ENCODE results near the gene TNFRSF1A. TPM values are rescaled to one million over a fixed set of nuclear protein-coding genes. Genes with fewer than 3 reads are reported as not detected.
A peak's percentile ranks its signal among the peaks of the same experiment; 100 is the strongest.

TNFRSF1A gene
- total RNA-seq, 1 donor from 2014 or later, result 127 TPM

DNA sequence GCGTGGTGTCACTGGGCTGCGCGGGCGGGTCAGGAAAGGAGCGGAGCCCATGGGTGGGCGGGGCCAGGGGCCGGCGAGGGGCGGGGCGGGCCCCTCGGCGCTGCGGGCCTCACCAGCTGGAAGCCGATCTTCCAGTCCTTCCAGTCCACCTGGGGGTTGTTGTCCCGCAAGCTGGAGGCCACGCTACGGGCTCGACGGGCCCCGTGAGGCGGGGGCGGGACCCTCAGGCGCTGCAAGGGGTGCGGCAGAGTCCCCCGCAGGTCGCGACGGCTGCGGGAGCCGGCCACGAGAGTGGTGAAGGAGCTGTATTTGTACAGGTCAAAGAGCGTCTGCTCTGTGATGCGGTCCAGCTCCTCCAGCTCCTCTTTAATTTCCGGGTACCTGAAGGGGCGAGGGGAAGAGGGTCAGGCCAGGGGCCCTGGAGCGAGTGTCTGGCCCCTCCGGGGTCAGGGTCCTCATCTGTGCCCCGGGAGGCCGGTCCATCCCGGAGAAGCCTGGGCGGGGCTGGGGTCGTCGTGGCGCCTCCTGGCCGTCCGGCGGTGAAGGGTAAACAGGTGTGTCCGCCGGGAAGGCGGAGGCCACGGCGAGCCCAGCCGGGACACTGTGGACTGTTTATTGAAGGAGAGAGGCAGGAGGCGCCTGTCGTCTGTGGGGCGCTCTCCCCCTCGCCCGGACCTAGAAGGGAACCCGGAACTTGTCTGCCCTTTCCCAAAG, 21.6 kb upstream of the TNFRSF1A start:
- no peak overlapping the region for H3K27ac Mint-ChIP-seq (ENCODE audit: unreplicated experiment)
- H3K27me3 Mint-ChIP-seq (ENCODE audit: low read depth), result no peaks in the 10 kb centered on the region
- TF ChIP-seq, protein P1, sequence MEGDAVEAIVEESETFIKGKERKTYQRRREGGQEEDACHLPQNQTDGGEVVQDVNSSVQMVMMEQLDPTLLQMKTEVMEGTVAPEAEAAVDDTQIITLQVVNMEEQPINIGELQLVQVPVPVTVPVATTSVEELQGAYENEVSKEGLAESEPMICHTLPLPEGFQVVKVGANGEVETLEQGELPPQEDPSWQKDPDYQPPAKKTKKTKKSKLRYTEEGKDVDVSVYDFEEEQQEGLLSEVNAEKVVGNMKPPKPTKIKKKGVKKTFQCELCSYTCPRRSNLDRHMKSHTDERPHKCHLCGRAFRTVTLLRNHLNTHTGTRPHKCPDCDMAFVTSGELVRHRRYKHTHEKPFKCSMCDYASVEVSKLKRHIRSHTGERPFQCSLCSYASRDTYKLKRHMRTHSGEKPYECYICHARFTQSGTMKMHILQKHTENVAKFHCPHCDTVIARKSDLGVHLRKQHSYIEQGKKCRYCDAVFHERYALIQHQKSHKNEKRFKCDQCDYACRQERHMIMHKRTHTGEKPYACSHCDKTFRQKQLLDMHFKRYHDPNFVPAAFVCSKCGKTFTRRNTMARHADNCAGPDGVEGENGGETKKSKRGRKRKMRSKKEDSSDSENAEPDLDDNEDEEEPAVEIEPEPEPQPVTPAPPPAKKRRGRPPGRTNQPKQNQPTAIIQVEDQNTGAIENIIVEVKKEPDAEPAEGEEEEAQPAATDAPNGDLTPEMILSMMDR (IDR thresholded peaks at IDR 0.05), result no peak
- H3K4me3 Mint-ChIP-seq (ENCODE audit: unreplicated experiment), result no peak overlapping the region
- H3K9me3 Mint-ChIP-seq (ENCODE audit: low read depth), result no peaks in the 10 kb centered on the region
- DNase-seq (ENCODE audit: low spot score), result peak; percentile 88
- peaks cover 24% of the 10 kb centered on the region for H3K4me1 Mint-ChIP-seq (ENCODE audit: low read depth)
- H3K36me3 Mint-ChIP-seq (ENCODE audit: low read depth), result peaks cover 2% of the 10 kb centered on the region

DNA sequence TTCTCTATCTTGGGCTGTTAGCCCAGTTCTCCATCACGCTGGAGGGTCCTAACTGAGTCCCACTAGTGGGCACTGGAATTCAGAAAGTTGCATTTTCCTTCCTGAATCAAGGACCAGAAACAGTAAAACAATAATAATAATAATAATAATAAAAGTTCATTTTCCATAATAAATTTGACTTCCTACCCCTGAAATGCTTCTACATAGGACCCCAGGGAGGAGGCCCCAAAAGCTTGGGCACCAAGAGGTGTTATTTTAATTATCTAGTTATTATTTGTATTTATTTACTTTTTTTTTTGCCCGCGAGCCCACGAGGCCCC, 21.1 kb upstream of the TNFRSF1A start:
- Mint-ChIP-seq H3K27ac (ENCODE audit: unreplicated experiment) (no peak overlapping the region), H3K9me3 (ENCODE audit: low read depth) (no peaks in the 10 kb centered on the region), H3K27me3 (ENCODE audit: low read depth) (no peaks in the 10 kb centered on the region), H3K36me3 (ENCODE audit: low read depth) (peaks cover 2% of the 10 kb centered on the region), H3K4me3 (ENCODE audit: unreplicated experiment) (no peak overlapping the region), H3K4me1 (ENCODE audit: low read depth) (peaks cover 30% of the 10 kb centered on the region)
- TF ChIP-seq, protein P1 (IDR thresholded peaks at IDR 0.05), result no peak
- peak; percentile 1 for DNase-seq (ENCODE audit: low spot score)

DNA sequence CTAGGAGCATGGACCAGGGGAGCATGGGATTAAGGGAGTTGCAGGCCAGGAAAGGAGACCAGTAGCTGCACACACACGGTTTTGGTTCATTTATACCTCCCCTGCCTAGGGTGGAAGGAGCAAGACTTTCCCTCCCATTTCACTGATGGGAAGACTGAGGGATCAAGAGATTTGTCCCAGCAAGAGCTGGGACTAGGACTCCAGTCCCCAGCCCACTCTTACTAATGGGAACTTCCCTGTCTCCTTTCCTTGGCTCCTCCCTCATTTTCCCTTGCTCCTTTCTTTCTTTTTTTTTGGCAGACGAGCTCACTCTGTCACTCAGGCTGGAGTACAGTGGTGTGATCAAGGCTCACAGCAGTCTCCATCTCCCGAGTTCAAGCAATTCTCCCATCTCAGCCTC, 20.5 kb upstream of the TNFRSF1A start:
- Mint-ChIP-seq H3K27ac (ENCODE audit: unreplicated experiment) (peak overlapping the region; percentile 88), H3K4me1 (ENCODE audit: low read depth) (peaks cover 32% of the 10 kb centered on the region), H3K4me3 (ENCODE audit: unreplicated experiment) (no peak overlapping the region), H3K9me3 (ENCODE audit: low read depth) (no peaks in the 10 kb centered on the region), H3K36me3 (ENCODE audit: low read depth) (peaks cover 2% of the 10 kb centered on the region), H3K27me3 (ENCODE audit: low read depth) (no peaks in the 10 kb centered on the region)
- DNase-seq (ENCODE audit: low spot score), result no peak
- TF ChIP-seq, protein P1 (IDR thresholded peaks at IDR 0.05), result no peak

DNA sequence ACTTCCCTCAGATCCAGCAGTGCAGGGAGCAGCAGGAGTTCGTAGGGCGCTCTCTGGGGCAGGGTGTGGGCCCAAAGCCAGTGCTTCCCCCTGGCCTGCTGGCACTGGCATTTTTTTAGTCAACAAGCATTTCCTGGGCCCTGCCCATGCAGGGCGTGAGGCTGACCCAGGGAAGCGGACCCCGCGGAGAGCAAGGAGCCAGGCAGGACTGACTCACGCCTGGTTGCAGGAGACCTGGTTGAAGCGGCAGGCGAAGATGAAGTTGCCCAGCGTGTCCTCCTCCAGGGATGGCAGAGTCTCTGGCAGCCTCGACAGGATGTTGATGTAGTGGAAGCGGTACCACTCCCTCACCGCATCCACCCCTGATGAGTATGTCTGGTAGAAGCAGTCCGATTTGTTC, 20.0 kb upstream of the TNFRSF1A start:
- H3K27ac Mint-ChIP-seq (ENCODE audit: unreplicated experiment), result peak overlapping the region; percentile 88
- peak; percentile 82 for DNase-seq (ENCODE audit: low spot score)

DNA sequence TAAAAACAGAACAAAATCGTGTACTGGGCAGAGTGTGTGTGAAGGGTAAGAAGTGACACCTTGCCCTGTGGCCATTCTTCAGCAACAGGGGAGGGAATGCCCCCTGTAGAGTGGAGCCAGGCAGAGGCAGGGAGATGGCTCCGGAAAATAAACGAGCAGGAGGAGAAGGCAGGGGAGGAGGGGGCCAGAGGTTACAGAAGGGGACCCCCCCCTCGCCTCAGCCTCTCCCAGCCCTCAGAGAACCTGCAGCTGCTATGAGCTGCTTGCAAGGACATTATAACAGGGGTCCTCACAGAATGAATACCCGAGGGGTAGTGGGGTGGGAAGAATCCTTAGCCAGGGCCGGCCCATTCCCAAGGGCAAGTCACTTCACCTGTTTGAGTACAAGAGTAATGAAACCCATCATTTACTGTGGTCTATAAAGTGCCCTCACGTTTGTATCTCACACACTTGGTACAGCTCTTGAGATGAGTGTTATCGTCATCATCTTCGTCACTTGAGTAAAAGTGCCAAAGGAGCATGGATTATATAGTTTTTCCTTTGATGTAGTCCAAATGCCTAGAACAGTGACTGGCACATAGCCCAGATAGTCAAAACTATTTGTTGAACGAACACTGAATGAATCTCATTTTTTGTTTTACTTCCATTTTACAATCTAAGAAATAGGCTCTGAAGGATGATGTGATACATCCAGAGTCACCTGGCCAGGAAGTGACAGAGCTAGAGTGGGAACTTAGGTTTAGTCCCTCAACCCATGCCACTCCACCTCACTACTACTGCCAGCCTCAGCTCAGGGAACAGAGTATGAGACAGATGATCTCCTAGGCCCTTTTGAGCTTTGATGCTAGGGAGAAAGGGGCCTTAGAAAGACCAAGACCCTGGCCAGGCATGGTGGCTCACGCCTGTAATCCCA, 19.0 kb upstream of the TNFRSF1A start:
- no peaks in the 10 kb centered on the region for H3K9me3 Mint-ChIP-seq (ENCODE audit: low read depth)
- TF ChIP-seq, protein P1 (IDR thresholded peaks at IDR 0.05), result no peak
- no peak overlapping the region for H3K4me3 Mint-ChIP-seq (ENCODE audit: unreplicated experiment)
- H3K27me3 Mint-ChIP-seq (ENCODE audit: low read depth), result no peaks in the 10 kb centered on the region
- H3K4me1 Mint-ChIP-seq (ENCODE audit: low read depth), result peaks cover 32% of the 10 kb centered on the region
- H3K27ac Mint-ChIP-seq (ENCODE audit: unreplicated experiment), result peak overlapping the region; percentile 51
- DNase-seq (ENCODE audit: low spot score), result no peak
- H3K36me3 Mint-ChIP-seq (ENCODE audit: low read depth), result peaks cover 2% of the 10 kb centered on the region

More for the DNA sequence above, 20.0 kb upstream of the TNFRSF1A start:
- no peaks in the 10 kb centered on the region for H3K9me3 Mint-ChIP-seq (ENCODE audit: low read depth)
- TF ChIP-seq, protein P1 (IDR thresholded peaks at IDR 0.05), result no peak
- no peaks in the 10 kb centered on the region for H3K27me3 Mint-ChIP-seq (ENCODE audit: low read depth)
- peaks cover 32% of the 10 kb centered on the region for H3K4me1 Mint-ChIP-seq (ENCODE audit: low read depth)
- H3K36me3 Mint-ChIP-seq (ENCODE audit: low read depth), result peaks cover 2% of the 10 kb centered on the region
- H3K4me3 Mint-ChIP-seq (ENCODE audit: unreplicated experiment), result no peak overlapping the region
